Calu3 (cell line): ENCODE data around the gene ZBTB20. TPM values are rescaled to one million over a fixed set of nuclear protein-coding genes. Genes with fewer than 3 reads are reported as not detected.

ENCODE experiments used
- BruUV-seq: library from RNA; stranded (reverse); fragments of 400-500 nt; replicated peaks from 2 replicates; lab custom pipeline; 2021; lab: Mats Ljungman, UMichigan
- CTCF ChIA-PET: fragments of 300-600 bp; sonication (Branson Sonifier 250); formaldehyde crosslinking; loops from one replicate; lab custom pipeline; 2022; ENCODE audit warnings: antibody characterized with exemption; lab: Charles Lee
- DNase-seq: peaks from one replicate; pipeline ENCODE4 v3.0.0; 2022
- H3K27ac Mint-ChIP-seq: one replicate; pipeline ENCODE4 v1.8.0; 2022; ENCODE audit warnings: mixed read lengths; ENCODE audit not compliant: unreplicated experiment
- H3K27me3 Mint-ChIP-seq: one replicate; pipeline ENCODE4 v1.8.0; 2022; ENCODE audit warnings: mixed read lengths; ENCODE audit not compliant: unreplicated experiment
- H3K36me3 Mint-ChIP-seq: one replicate; pipeline ENCODE4 v1.8.0; 2022; ENCODE audit warnings: mild to moderate bottlenecking, moderate library complexity, mixed read lengths; ENCODE audit not compliant: insufficient read depth, unreplicated experiment
- H3K4me1 Mint-ChIP-seq: one replicate; pipeline ENCODE4 v1.8.0; 2022; ENCODE audit warnings: mild to moderate bottlenecking, low read depth, mixed read lengths; ENCODE audit not compliant: unreplicated experiment
- H3K4me3 Mint-ChIP-seq: one replicate; pipeline ENCODE4 v1.8.0; 2022; ENCODE audit warnings: mild to moderate bottlenecking, low read depth, moderate library complexity, mixed read lengths; ENCODE audit not compliant: unreplicated experiment
- H3K9me3 Mint-ChIP-seq: one replicate; pipeline ENCODE4 v1.8.0; 2022; ENCODE audit warnings: low read depth, mixed read lengths; ENCODE audit not compliant: unreplicated experiment
- intact Hi-C: fragments of 100-400 bp; cut with micrococcal nuclease; formaldehyde crosslinking; loops from one replicate; pipeline ENCODE4 v1.10.0; 2022; ENCODE audit not compliant: unreplicated experiment
- total RNA-seq: library from RNA; stranded (reverse); gene quantifications from 2 replicates; pipeline ENCODE4 v1.2.3, GENCODE V29; 2022
- TF ChIP-seq, protein P1 (sequence below): fragments of 200-600 bp; IDR thresholded peaks from one replicate; pipeline ENCODE4 v1.8.0; 2022; ENCODE audit warnings: antibody characterized with exemption; ENCODE audit not compliant: unreplicated experiment

ZBTB20 gene
- total RNA-seq, 1 experiment from 2014 or later: 24.1 TPM

DNA sequence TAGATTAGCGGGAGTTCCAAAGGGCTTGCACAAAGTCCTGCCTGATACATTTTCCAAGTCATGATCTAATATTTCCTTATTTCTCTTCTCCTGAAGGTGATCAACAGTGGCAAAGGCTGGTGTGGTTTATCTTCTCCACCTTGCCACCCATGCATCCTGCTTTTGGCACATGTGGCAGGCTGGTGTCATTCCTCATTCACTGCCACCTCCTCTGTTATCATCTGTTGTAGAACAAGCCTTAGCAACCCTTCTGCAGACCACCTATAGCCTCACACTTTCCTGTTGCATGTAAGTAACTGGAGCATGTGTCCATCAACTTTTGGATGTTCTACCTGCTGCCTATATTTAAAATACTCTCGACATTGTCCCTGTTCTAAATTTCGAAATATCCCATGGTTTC lies 294.1 kb downstream of the ZBTB20 start:
- CTCF ChIA-PET: no interaction called here
- no TSS peak for BruUV-seq
- TF ChIP-seq, protein P1, sequence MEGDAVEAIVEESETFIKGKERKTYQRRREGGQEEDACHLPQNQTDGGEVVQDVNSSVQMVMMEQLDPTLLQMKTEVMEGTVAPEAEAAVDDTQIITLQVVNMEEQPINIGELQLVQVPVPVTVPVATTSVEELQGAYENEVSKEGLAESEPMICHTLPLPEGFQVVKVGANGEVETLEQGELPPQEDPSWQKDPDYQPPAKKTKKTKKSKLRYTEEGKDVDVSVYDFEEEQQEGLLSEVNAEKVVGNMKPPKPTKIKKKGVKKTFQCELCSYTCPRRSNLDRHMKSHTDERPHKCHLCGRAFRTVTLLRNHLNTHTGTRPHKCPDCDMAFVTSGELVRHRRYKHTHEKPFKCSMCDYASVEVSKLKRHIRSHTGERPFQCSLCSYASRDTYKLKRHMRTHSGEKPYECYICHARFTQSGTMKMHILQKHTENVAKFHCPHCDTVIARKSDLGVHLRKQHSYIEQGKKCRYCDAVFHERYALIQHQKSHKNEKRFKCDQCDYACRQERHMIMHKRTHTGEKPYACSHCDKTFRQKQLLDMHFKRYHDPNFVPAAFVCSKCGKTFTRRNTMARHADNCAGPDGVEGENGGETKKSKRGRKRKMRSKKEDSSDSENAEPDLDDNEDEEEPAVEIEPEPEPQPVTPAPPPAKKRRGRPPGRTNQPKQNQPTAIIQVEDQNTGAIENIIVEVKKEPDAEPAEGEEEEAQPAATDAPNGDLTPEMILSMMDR: no peak
- Mint-ChIP-seq H3K27me3 (no peaks in the 10 kb centered on the region), H3K9me3 (no peaks in the 10 kb centered on the region), H3K36me3 (no peaks in the 10 kb centered on the region), H3K4me1 (no peaks in the 10 kb centered on the region), H3K27ac (no peak overlapping the region), H3K4me3 (no peak overlapping the region)
- no peak for DNase-seq
- intact Hi-C loops: no loop called here

GRCh38 chr3:114850898-114851297 lies 296.2 kb downstream of the ZBTB20 start:
- H3K27me3 Mint-ChIP-seq: no peaks in the 10 kb centered on the region
- no peaks in the 10 kb centered on the region for H3K9me3 Mint-ChIP-seq
- no peaks in the 10 kb centered on the region for H3K4me1 Mint-ChIP-seq
- H3K4me3 Mint-ChIP-seq: no peak overlapping the region
- intact Hi-C loops: no loop called here
- H3K36me3 Mint-ChIP-seq: no peaks in the 10 kb centered on the region
- no peak for DNase-seq
- no peak overlapping the region for H3K27ac Mint-ChIP-seq
- CTCF ChIA-PET: no interaction called here
- TF ChIP-seq, protein P1: no peak
- BruUV-seq: no TSS peak

GRCh38 chr3:114848643-114849350 lies 298.3 kb downstream of the ZBTB20 start:
- TF ChIP-seq, protein P1: no peak
- BruUV-seq: no TSS peak
- no peaks in the 10 kb centered on the region for H3K4me1 Mint-ChIP-seq
- no peaks in the 10 kb centered on the region for H3K9me3 Mint-ChIP-seq
- no peaks in the 10 kb centered on the region for H3K36me3 Mint-ChIP-seq
- no peaks in the 10 kb centered on the region for H3K27me3 Mint-ChIP-seq
- no peak overlapping the region for H3K27ac Mint-ChIP-seq
- DNase-seq: no peak
- intact Hi-C loops: no loop called here
- CTCF ChIA-PET: no interaction called here
- no peak overlapping the region for H3K4me3 Mint-ChIP-seq

DNA sequence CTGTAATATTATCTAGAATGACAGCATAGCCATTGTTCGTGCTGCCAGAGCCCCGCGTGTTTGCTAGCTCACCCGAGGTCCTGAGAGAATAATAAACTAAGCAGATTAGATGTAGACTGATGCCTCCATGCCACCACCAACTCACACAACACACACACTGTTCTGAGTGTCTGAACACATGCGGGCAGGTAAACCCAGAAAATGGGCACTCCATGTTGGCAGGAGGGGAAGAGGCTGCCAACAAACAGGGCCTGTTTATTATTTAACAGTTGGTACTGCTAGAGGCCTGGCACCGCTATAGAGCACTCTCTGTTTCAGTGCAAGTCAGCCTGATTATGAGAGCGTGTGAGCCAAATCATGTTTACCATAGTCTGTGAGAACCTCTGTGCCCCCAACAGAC lies 299.0 kb downstream of the ZBTB20 start:
- Mint-ChIP-seq H3K4me3 (no peak overlapping the region), H3K27ac (no peak overlapping the region)

More for the DNA sequence above, 299.0 kb downstream of the ZBTB20 start:
- CTCF ChIA-PET: no interaction called here
- Mint-ChIP-seq H3K9me3 (no peaks in the 10 kb centered on the region), H3K27me3 (no peaks in the 10 kb centered on the region), H3K36me3 (no peaks in the 10 kb centered on the region), H3K4me1 (no peaks in the 10 kb centered on the region)
- TF ChIP-seq, protein P1: no peak
- BruUV-seq: no TSS peak
- intact Hi-C loops: no loop called here
- no peak for DNase-seq
